Nephron progenitor cell (in vitro differentiated cells): Measurements from ENCODE around the gene PSMB10.

Source experiments
- DNase-seq: peaks from one replicate; pipeline ENCODE4 v3.0.0; 2021
- H3K27ac Mint-ChIP-seq: 2 replicates; pipeline ENCODE4 v1.8.0; 2021; ENCODE audit warnings: mild to moderate bottlenecking, moderate library complexity, mixed read lengths
- H3K27me3 Mint-ChIP-seq: 2 replicates; pipeline ENCODE4 v1.8.0; 2021; ENCODE audit warnings: mild to moderate bottlenecking, low read depth, mixed read lengths; ENCODE audit not compliant: poor library complexity
- H3K36me3 Mint-ChIP-seq: 2 replicates; pipeline ENCODE4 v1.8.0; 2021; ENCODE audit warnings: low read depth, mixed read lengths
- H3K4me1 Mint-ChIP-seq: 2 replicates; pipeline ENCODE4 v1.8.0; 2021; ENCODE audit warnings: mixed read lengths
- H3K4me3 Mint-ChIP-seq: 2 replicates; pipeline ENCODE4 v1.8.0; 2021; ENCODE audit warnings: mild to moderate bottlenecking, moderate library complexity, mixed read lengths
- H3K9me3 Mint-ChIP-seq: 2 replicates; pipeline ENCODE4 v1.8.0; 2021; ENCODE audit warnings: mild to moderate bottlenecking, moderate library complexity, mixed read lengths
- CTCF ChIP-seq: fragments of 200-600 bp; sonication (generic); IDR thresholded peaks from 2 replicates; pipeline ENCODE4 v1.5.0; 2021; ENCODE audit warnings: antibody characterized with exemption

The PSMB10 gene

GRCh38 chr16:67967958-67968399 lies 31.3 kb upstream of the PSMB10 start:
- peak overlapping the region; percentile 98 for H3K4me3 Mint-ChIP-seq
- H3K9me3 Mint-ChIP-seq: no peaks in the 10 kb centered on the region
- peaks cover 2% of the 10 kb centered on the region for H3K36me3 Mint-ChIP-seq
- peak overlapping the region; percentile 83 for H3K27ac Mint-ChIP-seq
- no peak for TF ChIP-seq CTCF
- peak; percentile 67 for DNase-seq
- peaks cover 15% of the 10 kb centered on the region for H3K27me3 Mint-ChIP-seq
- peaks cover 62% of the 10 kb centered on the region for H3K4me1 Mint-ChIP-seq

GRCh38 chr16:67967183-67967957 lies 30.7 kb upstream of the PSMB10 start:
- TF ChIP-seq CTCF: no peak
- H3K27ac Mint-ChIP-seq: peak overlapping the region; percentile 83
- H3K27me3 Mint-ChIP-seq: peaks cover 15% of the 10 kb centered on the region
- peak overlapping the region; percentile 98 for H3K4me3 Mint-ChIP-seq
- no peak for DNase-seq
- no peaks in the 10 kb centered on the region for H3K9me3 Mint-ChIP-seq
- H3K36me3 Mint-ChIP-seq: peaks cover 8% of the 10 kb centered on the region
- peaks cover 66% of the 10 kb centered on the region for H3K4me1 Mint-ChIP-seq

GRCh38 chr16:67966549-67967182 lies 30.0 kb upstream of the PSMB10 start:
- Mint-ChIP-seq H3K9me3 (no peaks in the 10 kb centered on the region), H3K4me3 (peak overlapping the region; percentile 98), H3K27ac (peak overlapping the region; percentile 31), H3K4me1 (peaks cover 66% of the 10 kb centered on the region), H3K27me3 (peaks cover 18% of the 10 kb centered on the region), H3K36me3 (peaks cover 14% of the 10 kb centered on the region)
- DNase-seq: no peak
- no peak for TF ChIP-seq CTCF

GRCh38 chr16:67965668-67966548 lies 29.3 kb upstream of the PSMB10 start:
- Mint-ChIP-seq H3K4me3 (peak overlapping the region; percentile 98), H3K27ac (peak overlapping the region; percentile 34)
- DNase-seq: no peak

More at GRCh38 chr16:67965668-67966548, 29.3 kb upstream of the PSMB10 start:
- peaks cover 17% of the 10 kb centered on the region for H3K36me3 Mint-ChIP-seq
- TF ChIP-seq CTCF: no peak
- peaks cover 60% of the 10 kb centered on the region for H3K4me1 Mint-ChIP-seq
- peaks cover 11% of the 10 kb centered on the region for H3K27me3 Mint-ChIP-seq
- H3K9me3 Mint-ChIP-seq: no peaks in the 10 kb centered on the region
